H9 (cell line): Measurements from ENCODE around the gene ACMSD. TPM values are rescaled to one million over a fixed set of nuclear protein-coding genes. Genes with fewer than 3 reads are reported as not detected.

Source experiments
- DNase-seq: peaks from one replicate; pipeline ENCODE4 v3.0.0-alpha.2; 2017
- H2AFZ ChIP-seq: one replicate; pipeline ENCODE4 v1.6.1; 2013; ENCODE audit warnings: mild to moderate bottlenecking, low read length, control low read depth, moderate library complexity
- H2AK5ac ChIP-seq: 2 replicates; pipeline ENCODE4 v1.6.1; 2013; ENCODE audit warnings: low read length, control low read depth, mixed read lengths; ENCODE audit not compliant: insufficient read length
- H2BK120ac ChIP-seq: one replicate; pipeline ENCODE4 v1.6.1; 2013; ENCODE audit warnings: low read depth, mild to moderate bottlenecking, low read length, control low read depth, inconsistent platforms; ENCODE audit not compliant: poor library complexity, severe bottlenecking
- H2BK12ac ChIP-seq: 2 replicates; pipeline ENCODE4 v1.6.1; 2013; ENCODE audit warnings: low read length, control low read depth, mixed read lengths, low read depth; ENCODE audit not compliant: insufficient read length
- H2BK15ac ChIP-seq: 2 replicates; pipeline ENCODE4 v1.6.1; 2013; ENCODE audit warnings: low read depth, low read length, control low read depth
- H2BK20ac ChIP-seq: one replicate; pipeline ENCODE4 v1.6.1; 2013; ENCODE audit warnings: low read depth, mild to moderate bottlenecking, low read length, control low read depth, inconsistent platforms; ENCODE audit not compliant: poor library complexity, severe bottlenecking
- H2BK5ac ChIP-seq: 2 replicates; pipeline ENCODE4 v1.6.1; 2013; ENCODE audit warnings: low read length, control low read depth, mixed read lengths; ENCODE audit not compliant: insufficient read length
- H3K14ac ChIP-seq: 2 replicates; pipeline ENCODE4 v1.6.1; 2013; ENCODE audit warnings: low read length, control low read depth; ENCODE audit not compliant: insufficient read depth
- H3K18ac ChIP-seq: 2 replicates; pipeline ENCODE4 v1.6.1; 2013; ENCODE audit warnings: low read depth, mild to moderate bottlenecking, mixed read lengths, low read length, control low read depth; ENCODE audit not compliant: insufficient read length
- H3K23ac ChIP-seq: 2 replicates; pipeline ENCODE4 v1.6.1; 2013; ENCODE audit warnings: low read length, control low read depth, mixed read lengths, low read depth; ENCODE audit not compliant: insufficient read length
- H3K23me2 ChIP-seq: 2 replicates; pipeline ENCODE4 v1.6.1; 2013; ENCODE audit warnings: low read depth, mild to moderate bottlenecking, mixed read lengths, low read length, control low read depth; ENCODE audit not compliant: insufficient read length, poor library complexity, severe bottlenecking
- H3K27ac ChIP-seq: 2 replicates; pipeline ENCODE4 v1.5.1; 2013; ENCODE audit warnings: low read length, control low read depth, mixed read lengths, low read depth; ENCODE audit not compliant: insufficient read length
- H3K27me3 ChIP-seq: 2 replicates; pipeline ENCODE4 v1.6.1; 2013; ENCODE audit warnings: low read length, control low read depth, inconsistent platforms; ENCODE audit not compliant: insufficient read depth
- H3K4ac ChIP-seq: 2 replicates; pipeline ENCODE4 v1.6.1; 2013; ENCODE audit warnings: low read depth, mild to moderate bottlenecking, control low read depth, inconsistent platforms, low read length, moderate library complexity
- H3K4me1 ChIP-seq: 2 replicates; pipeline ENCODE4 v1.6.1; 2013; ENCODE audit warnings: low read length, control low read depth, inconsistent platforms; ENCODE audit not compliant: insufficient read depth
- H3K4me2 ChIP-seq: 2 replicates; pipeline ENCODE4 v1.6.1; 2013; ENCODE audit warnings: low read length, control low read depth, mixed read lengths; ENCODE audit not compliant: insufficient read length, insufficient read depth
- H3K56ac ChIP-seq: 2 replicates; pipeline ENCODE4 v1.6.1; 2013; ENCODE audit warnings: low read depth, mild to moderate bottlenecking, mixed read lengths, low read length, control low read depth; ENCODE audit not compliant: insufficient read length
- H3K79me1 ChIP-seq: 2 replicates; pipeline ENCODE4 v1.6.1; 2013; ENCODE audit warnings: low read depth, mild to moderate bottlenecking, moderate library complexity, low read length, control low read depth, inconsistent platforms; ENCODE audit not compliant: insufficient read depth, poor library complexity, severe bottlenecking
- H3K79me2 ChIP-seq: 2 replicates; pipeline ENCODE4 v1.6.1; 2013; ENCODE audit warnings: low read length, control low read depth, inconsistent platforms; ENCODE audit not compliant: insufficient read depth
- H3K9ac ChIP-seq: 2 replicates; pipeline ENCODE4 v1.6.1; 2013; ENCODE audit warnings: low read length, control low read depth, mixed read lengths; ENCODE audit not compliant: insufficient read length; ENCODE audit errors: extremely low read depth
- H3K9me3 ChIP-seq: one replicate; pipeline ENCODE4 v1.6.1; 2013; ENCODE audit warnings: low read depth, low read length, inconsistent platforms; ENCODE audit not compliant: control insufficient read depth
- H3T11ph ChIP-seq: one replicate; pipeline ENCODE4 v1.6.1; 2013; ENCODE audit warnings: mild to moderate bottlenecking, low read length, control low read depth, inconsistent platforms
- H4K20me1 ChIP-seq: one replicate; pipeline ENCODE4 v1.6.1; 2013; ENCODE audit not compliant: control insufficient read depth, insufficient read length, insufficient read depth
- H4K5ac ChIP-seq: 2 replicates; pipeline ENCODE4 v1.6.1; 2013; ENCODE audit warnings: low read depth, mild to moderate bottlenecking, mixed read lengths, low read length, control low read depth; ENCODE audit not compliant: insufficient read length
- H4K8ac ChIP-seq: replicated peaks from 2 replicates; pipeline ENCODE4 v1.6.1; 2013; ENCODE audit warnings: low read length, control low read depth, mixed read lengths, low read depth; ENCODE audit not compliant: insufficient read length
- H4K91ac ChIP-seq: 2 replicates; pipeline ENCODE4 v1.6.1; 2013; ENCODE audit warnings: low read depth, mild to moderate bottlenecking, moderate library complexity, mixed read lengths, low read length, control low read depth; ENCODE audit not compliant: insufficient read length
- H3K27ac Mint-ChIP-seq, 3 experiments: 2 replicates in 2 of 3; 3 replicates in 1 of 3; pipeline ENCODE4 v1.8.0; 2020 to 2021; ENCODE audit warnings: mixed read lengths in 3 of 3, mild to moderate bottlenecking in 1 of 3, moderate library complexity in 1 of 3
- H3K27me3 Mint-ChIP-seq: 2 replicates; pipeline ENCODE4 v1.8.0; 2021; ENCODE audit warnings: low read depth, mild to moderate bottlenecking, moderate library complexity, mixed read lengths
- H3K36me3 Mint-ChIP-seq, 3 experiments: 2 replicates in 2 of 3; 3 replicates in 1 of 3; pipeline ENCODE4 v1.8.0; 2020 to 2021; ENCODE audit warnings: low read depth in 3 of 3, mixed read lengths in 3 of 3; ENCODE audit not compliant: insufficient read depth in 1 of 3
- H3K4me1 Mint-ChIP-seq, 2 experiments: 2 replicates each; pipeline ENCODE4 v1.8.0; 2020; ENCODE audit warnings: mixed read lengths in 2 of 2
- H3K4me3 Mint-ChIP-seq, 2 experiments: 2 replicates in 1 of 2; 3 replicates in 1 of 2; pipeline ENCODE4 v1.8.0; 2020 to 2021; ENCODE audit warnings: mild to moderate bottlenecking in 2 of 2, mixed read lengths in 2 of 2, moderate library complexity in 1 of 2
- H3K9me3 Mint-ChIP-seq, 2 experiments: 2 replicates in 1 of 2; 3 replicates in 1 of 2; pipeline ENCODE4 v1.8.0; 2020; ENCODE audit warnings: mild to moderate bottlenecking in 2 of 2, mixed read lengths in 2 of 2, moderate library complexity in 1 of 2
- WGBS: extraction: QIAGEN DNeasy Blood & Tissue Kit; methylation state at CpG from one replicate; pipeline ENCODE4 v1.1.7; 2013; ENCODE audit warnings: missing lambda C conversion rate, low lambda C conversion rate, mixed read lengths; ENCODE audit not compliant: insufficient read length; ENCODE audit errors: extremely low coverage; 5-methylcytosine and 5-hydroxymethylcytosine counted together
- total RNA-seq: library from RNA; stranded (reverse); gene quantifications from 2 replicates; pipeline ENCODE4 v1.2.1, GENCODE V29; 2021
- TF ChIP-seq, protein P1 (sequence below): fragments of 200-600 bp; sonication (generic); conservative IDR thresholded peaks from 3 replicates; pipeline ENCODE4 v1.8.0; 2021; ENCODE audit warnings: antibody characterized with exemption, mild to moderate bottlenecking

Gene ACMSD
- total RNA-seq, 1 experiment from 2014 or later, result not detected

DNA sequence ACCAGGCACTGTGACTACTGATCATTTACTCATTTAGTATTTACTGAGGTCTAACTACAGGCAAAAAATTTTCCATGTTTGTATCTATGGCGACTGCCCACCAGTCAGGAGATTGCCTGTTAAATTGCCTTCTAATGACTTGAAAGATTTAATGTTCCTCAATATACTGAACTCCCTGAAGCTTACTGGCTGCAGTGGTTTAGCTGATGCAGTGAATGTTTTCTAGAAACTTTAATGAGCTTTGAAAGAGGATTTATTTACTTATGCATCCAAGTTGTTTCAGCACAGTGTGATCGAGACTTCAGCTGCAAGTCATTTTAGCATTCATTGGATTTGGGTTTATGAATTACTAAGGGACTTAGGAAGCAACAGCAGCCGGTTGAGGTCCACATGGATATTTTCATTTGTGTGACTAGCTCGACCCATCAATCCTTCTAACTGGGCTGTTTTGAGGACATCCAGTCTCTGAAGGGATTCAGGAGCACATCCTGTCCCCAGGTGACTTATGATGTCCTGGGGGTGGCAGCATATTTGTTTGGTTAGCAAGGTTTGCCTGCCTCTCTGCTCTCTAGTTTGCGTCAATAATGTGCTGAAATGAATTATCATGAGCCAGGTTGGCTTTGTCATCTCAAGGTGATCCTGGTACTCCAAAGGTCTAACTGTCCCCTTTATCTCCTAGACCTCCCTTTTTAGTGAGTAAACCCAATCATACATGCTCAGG, 26.8 kb downstream of the ACMSD start:
- no peaks in the 10 kb centered on the region for H3K9me3 ChIP-seq
- H3K27ac ChIP-seq, result no peak overlapping the region
- no peaks in the 10 kb centered on the region for H3K27me3 ChIP-seq
- H2BK5ac ChIP-seq, result no peak overlapping the region
- no peak overlapping the region for H3K56ac ChIP-seq
- no peaks in the 10 kb centered on the region for H4K20me1 ChIP-seq
- no peaks in the 10 kb centered on the region for H3K23me2 ChIP-seq
- H2BK12ac ChIP-seq, result no peak overlapping the region
- H3K14ac ChIP-seq, result no peak overlapping the region
- no peaks in the 10 kb centered on the region for H3K36me3 Mint-ChIP-seq
- peaks cover 1% of the 10 kb centered on the region; the same call in 1 of the 2 replicates for H3K27me3 Mint-ChIP-seq
- no peaks in the 10 kb centered on the region for H3K9me3 Mint-ChIP-seq
- H4K5ac ChIP-seq, result no peak overlapping the region
- no peaks in the 10 kb centered on the region for H3K4me1 ChIP-seq
- H2AFZ ChIP-seq, result no peak overlapping the region
- H3K4me2 ChIP-seq, result no peak overlapping the region
- no peaks in the 10 kb centered on the region for H3K79me1 ChIP-seq
- no peaks in the 10 kb centered on the region for H3K4me1 Mint-ChIP-seq
- no peak overlapping the region for H2BK20ac ChIP-seq
- no peak overlapping the region for H3K18ac ChIP-seq
- no peak overlapping the region for H2BK15ac ChIP-seq
- no peak overlapping the region for H3T11ph ChIP-seq
- H3K23ac ChIP-seq, result no peak overlapping the region
- WGBS, result no CpG with 5 or more reads among the region's 5 CpGs
- TF ChIP-seq, protein P1, sequence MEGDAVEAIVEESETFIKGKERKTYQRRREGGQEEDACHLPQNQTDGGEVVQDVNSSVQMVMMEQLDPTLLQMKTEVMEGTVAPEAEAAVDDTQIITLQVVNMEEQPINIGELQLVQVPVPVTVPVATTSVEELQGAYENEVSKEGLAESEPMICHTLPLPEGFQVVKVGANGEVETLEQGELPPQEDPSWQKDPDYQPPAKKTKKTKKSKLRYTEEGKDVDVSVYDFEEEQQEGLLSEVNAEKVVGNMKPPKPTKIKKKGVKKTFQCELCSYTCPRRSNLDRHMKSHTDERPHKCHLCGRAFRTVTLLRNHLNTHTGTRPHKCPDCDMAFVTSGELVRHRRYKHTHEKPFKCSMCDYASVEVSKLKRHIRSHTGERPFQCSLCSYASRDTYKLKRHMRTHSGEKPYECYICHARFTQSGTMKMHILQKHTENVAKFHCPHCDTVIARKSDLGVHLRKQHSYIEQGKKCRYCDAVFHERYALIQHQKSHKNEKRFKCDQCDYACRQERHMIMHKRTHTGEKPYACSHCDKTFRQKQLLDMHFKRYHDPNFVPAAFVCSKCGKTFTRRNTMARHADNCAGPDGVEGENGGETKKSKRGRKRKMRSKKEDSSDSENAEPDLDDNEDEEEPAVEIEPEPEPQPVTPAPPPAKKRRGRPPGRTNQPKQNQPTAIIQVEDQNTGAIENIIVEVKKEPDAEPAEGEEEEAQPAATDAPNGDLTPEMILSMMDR, result no peak
- H4K8ac ChIP-seq, result no peak overlapping the region
- no peak overlapping the region for H4K91ac ChIP-seq
- H2AK5ac ChIP-seq, result no peak overlapping the region
- no peak overlapping the region for H3K4me3 Mint-ChIP-seq
- no peaks in the 10 kb centered on the region for H3K79me2 ChIP-seq
- no peak overlapping the region for H2BK120ac ChIP-seq
- H3K27ac Mint-ChIP-seq, result no peak overlapping the region
- no peak overlapping the region for H3K4ac ChIP-seq
- DNase-seq, result no peak
- H3K9ac ChIP-seq, result no peak overlapping the region
